Liver (tissue), 9 donors: Measurements from ENCODE around the gene BLOC1S1. TPM values are rescaled to one million over a fixed set of nuclear protein-coding genes. Genes with fewer than 3 reads are reported as not detected.
A peak's percentile ranks its signal among the peaks of the same experiment; 100 is the strongest.

Experiments
- DNase-seq: peaks from one replicate; pipeline ENCODE4 v3.0.0-alpha.2; 2017; ENCODE audit warnings: low spot score
- H3K27ac ChIP-seq, 2 donors: one replicate each; pipeline ENCODE4 v1.7.0; 2013; ENCODE audit warnings: inconsistent platforms in 2 of 2, low read length in 2 of 2, control low read depth in 1 of 2, low read depth in 1 of 2, mild to moderate bottlenecking in 1 of 2
- H3K27me3 ChIP-seq, 4 donors: one replicate each; pipeline versions ENCODE4 v1.6.1 to v1.7.0; 2013; ENCODE audit warnings: low read length in 3 of 4, inconsistent platforms in 1 of 4, mild to moderate bottlenecking in 1 of 4, moderate library complexity in 1 of 4; ENCODE audit not compliant: control insufficient read depth in 4 of 4, insufficient read depth in 4 of 4
- H3K36me3 ChIP-seq, 4 donors: one replicate each; pipeline versions ENCODE4 v1.6.1 to v1.7.0; 2013; ENCODE audit warnings: low read length in 3 of 4, mild to moderate bottlenecking in 3 of 4, low read depth in 1 of 4, moderate library complexity in 1 of 4; ENCODE audit not compliant: control insufficient read depth in 4 of 4, insufficient read depth in 3 of 4
- H3K4me1 ChIP-seq, 4 donors: one replicate each; pipeline versions ENCODE4 v1.6.1 to v1.7.0; 2013; ENCODE audit warnings: low read length in 3 of 4, mild to moderate bottlenecking in 3 of 4, moderate library complexity in 1 of 4; ENCODE audit not compliant: control insufficient read depth in 4 of 4, insufficient read depth in 4 of 4
- H3K4me3 ChIP-seq, 3 donors: one replicate each; pipeline versions ENCODE4 v1.6.1 to v1.7.0; 2013; ENCODE audit warnings: low read length in 3 of 3, control low read depth in 1 of 3, low read depth in 1 of 3, mild to moderate bottlenecking in 1 of 3
- H3K9ac ChIP-seq, 2 donors: one replicate each; pipeline ENCODE4 v1.7.0; 2013; ENCODE audit warnings: low read length in 2 of 2, mild to moderate bottlenecking in 2 of 2, moderate library complexity in 2 of 2, control low read depth in 1 of 2, low read depth in 1 of 2
- H3K9me3 ChIP-seq, 4 donors: one replicate each; pipeline versions ENCODE4 v1.6.1 to v1.7.0; 2013; ENCODE audit warnings: low read length in 3 of 4; ENCODE audit not compliant: control insufficient read depth in 4 of 4
- EGR1 ChIP-seq, 2 donors: IDR thresholded peaks; 2 replicates each; pipeline ENCODE4 v1.6.1; 2016 to 2018; ENCODE audit warnings: antibody characterized with exemption in 2 of 2, low read depth in 2 of 2
- FOXA2 ChIP-seq: IDR thresholded peaks from 2 replicates; pipeline ENCODE4 v1.6.1; 2016; ENCODE audit warnings: antibody characterized with exemption
- GABPA ChIP-seq, 2 donors: IDR thresholded peaks in 1 of 2; conservative IDR thresholded peaks in 1 of 2; 2 replicates each; pipeline ENCODE4 v1.6.1; 2016; ENCODE audit warnings: antibody characterized with exemption in 2 of 2, mild to moderate bottlenecking in 1 of 2, moderate library complexity in 1 of 2
- HNF4A ChIP-seq, 2 donors: conservative IDR thresholded peaks; 2 replicates each; pipeline ENCODE4 v1.6.1; 2016; ENCODE audit warnings: antibody characterized with exemption in 2 of 2, mild to moderate bottlenecking in 2 of 2
- HNF4G ChIP-seq: IDR thresholded peaks from 2 replicates; pipeline ENCODE4 v1.6.1; 2016; ENCODE audit warnings: antibody characterized with exemption
- JUND ChIP-seq, 2 donors: IDR thresholded peaks; 2 replicates each; pipeline ENCODE4 v1.6.1; 2016; ENCODE audit warnings: antibody characterized with exemption in 2 of 2
- RAD21 ChIP-seq, 2 donors: IDR thresholded peaks; 2 replicates each; pipeline ENCODE4 v1.6.1; 2016; ENCODE audit warnings: antibody characterized with exemption in 2 of 2, mild to moderate bottlenecking in 2 of 2
- RXRA ChIP-seq, 2 donors: IDR thresholded peaks; 2 replicates each; pipeline ENCODE4 v1.6.1; 2017 to 2018; ENCODE audit warnings: antibody characterized with exemption in 2 of 2, mild to moderate bottlenecking in 1 of 2
- SP1 ChIP-seq: IDR thresholded peaks from 2 replicates; pipeline ENCODE4 v1.6.1; 2018; ENCODE audit warnings: antibody characterized with exemption, mild to moderate bottlenecking
- YY1 ChIP-seq: IDR thresholded peaks from 2 replicates; pipeline ENCODE4 v1.6.1; 2016; ENCODE audit warnings: antibody characterized with exemption, mild to moderate bottlenecking
- WGBS: extraction: QIAGEN DNeasy Blood & Tissue Kit; methylation state at CpG from one replicate; pipeline ENCODE4 v1.1.7; 2013; 5-methylcytosine and 5-hydroxymethylcytosine counted together
- polyA plus RNA-seq, 2 donors: library from polyadenylated mRNA; stranded (reverse) in 1 of 2; unstranded in 1 of 2; fragments of 200-250 nt in 1 of 2; fragments of >200 nt in 1 of 2; fragmentation: Nextera tagmentation in 1 of 2; extraction: Ambion mirVana in 1 of 2; gene quantifications; one replicate each; pipeline versions ENCODE4 v1.2.1 to v1.2.3, GENCODE V29; 2013 to 2015
- total RNA-seq, 2 donors: library from RNA; depleted of rRNA; stranded (reverse); fragments of >200 nt; gene quantifications; one replicate each; pipeline ENCODE4 v1.2.3, GENCODE V29; 2014
- TF ChIP-seq, protein P1 (sequence below): IDR thresholded peaks from 2 replicates; pipeline ENCODE4 v1.6.1; 2016; ENCODE audit warnings: antibody characterized with exemption, mild to moderate bottlenecking
- TF ChIP-seq, protein P2 (sequence below): fragments of 150-350 bp; IDR thresholded peaks from 2 replicates; pipeline ENCODE4 v1.5.1; 2017; ENCODE audit warnings: improper control_type of control experiment, low read depth, low read length; ENCODE audit not compliant: missing input control
- TF ChIP-seq, protein P3 (sequence below): IDR thresholded peaks from 2 replicates; pipeline ENCODE4 v1.6.1; 2016; ENCODE audit warnings: antibody characterized with exemption
- TF ChIP-seq, protein P4 (sequence below): IDR thresholded peaks from 2 replicates; pipeline ENCODE4 v1.6.1; 2016; ENCODE audit warnings: antibody characterized with exemption
- TF ChIP-seq, protein P5 (sequence below): IDR thresholded peaks from 2 replicates; pipeline ENCODE4 v1.6.1; 2016; ENCODE audit warnings: antibody characterized with exemption
- donor health status: healthy.
- donor health status: healthy.
- donor health status: healthy.
- donor health status: healthy.
- donor health status: healthy.

BLOC1S1 gene
- total and polyA plus RNA-seq, 4 donors, result 43.7 to 150 (median 115) TPM

DNA sequence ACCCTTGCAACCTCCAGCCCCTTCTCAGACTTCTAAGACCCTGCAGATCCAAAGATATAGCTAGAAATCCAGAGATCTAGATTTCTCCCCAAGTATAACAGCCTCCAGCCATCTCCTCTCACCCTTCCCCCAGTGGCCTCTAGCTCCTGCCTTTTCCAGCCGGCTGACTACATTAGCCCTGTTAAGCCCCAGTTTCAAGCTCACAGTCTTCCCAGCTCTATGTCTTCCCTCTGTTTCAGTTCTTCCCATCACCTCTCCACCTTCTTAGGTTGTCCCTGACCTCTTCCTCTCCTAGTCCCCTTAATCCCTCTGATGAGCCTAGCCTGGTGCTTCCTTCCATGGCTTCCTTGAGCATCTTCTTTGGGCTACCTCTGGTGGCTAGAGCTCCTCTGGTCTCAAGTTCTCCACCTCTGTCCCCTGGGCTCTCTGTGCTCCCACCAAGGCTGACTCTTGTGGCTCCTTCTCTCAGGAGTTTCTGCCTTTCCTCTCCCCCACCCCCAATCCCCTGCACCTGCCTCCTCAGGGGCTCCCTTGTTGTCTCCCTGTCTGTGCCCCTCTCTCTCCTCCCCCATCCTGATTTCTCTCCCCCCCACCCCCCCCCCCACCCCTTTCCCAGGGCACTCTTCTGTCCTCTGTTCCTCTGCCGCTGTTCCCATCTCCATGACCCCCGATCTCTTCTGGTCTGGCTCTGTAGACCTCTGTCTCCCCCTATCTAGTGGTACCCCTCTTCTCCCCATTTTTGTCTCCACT, 26.3 kb downstream of the BLOC1S1 start:
- TF ChIP-seq, protein P1, sequence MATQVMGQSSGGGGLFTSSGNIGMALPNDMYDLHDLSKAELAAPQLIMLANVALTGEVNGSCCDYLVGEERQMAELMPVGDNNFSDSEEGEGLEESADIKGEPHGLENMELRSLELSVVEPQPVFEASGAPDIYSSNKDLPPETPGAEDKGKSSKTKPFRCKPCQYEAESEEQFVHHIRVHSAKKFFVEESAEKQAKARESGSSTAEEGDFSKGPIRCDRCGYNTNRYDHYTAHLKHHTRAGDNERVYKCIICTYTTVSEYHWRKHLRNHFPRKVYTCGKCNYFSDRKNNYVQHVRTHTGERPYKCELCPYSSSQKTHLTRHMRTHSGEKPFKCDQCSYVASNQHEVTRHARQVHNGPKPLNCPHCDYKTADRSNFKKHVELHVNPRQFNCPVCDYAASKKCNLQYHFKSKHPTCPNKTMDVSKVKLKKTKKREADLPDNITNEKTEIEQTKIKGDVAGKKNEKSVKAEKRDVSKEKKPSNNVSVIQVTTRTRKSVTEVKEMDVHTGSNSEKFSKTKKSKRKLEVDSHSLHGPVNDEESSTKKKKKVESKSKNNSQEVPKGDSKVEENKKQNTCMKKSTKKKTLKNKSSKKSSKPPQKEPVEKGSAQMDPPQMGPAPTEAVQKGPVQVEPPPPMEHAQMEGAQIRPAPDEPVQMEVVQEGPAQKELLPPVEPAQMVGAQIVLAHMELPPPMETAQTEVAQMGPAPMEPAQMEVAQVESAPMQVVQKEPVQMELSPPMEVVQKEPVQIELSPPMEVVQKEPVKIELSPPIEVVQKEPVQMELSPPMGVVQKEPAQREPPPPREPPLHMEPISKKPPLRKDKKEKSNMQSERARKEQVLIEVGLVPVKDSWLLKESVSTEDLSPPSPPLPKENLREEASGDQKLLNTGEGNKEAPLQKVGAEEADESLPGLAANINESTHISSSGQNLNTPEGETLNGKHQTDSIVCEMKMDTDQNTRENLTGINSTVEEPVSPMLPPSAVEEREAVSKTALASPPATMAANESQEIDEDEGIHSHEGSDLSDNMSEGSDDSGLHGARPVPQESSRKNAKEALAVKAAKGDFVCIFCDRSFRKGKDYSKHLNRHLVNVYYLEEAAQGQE, result no peak
- TF ChIP-seq, protein P2, sequence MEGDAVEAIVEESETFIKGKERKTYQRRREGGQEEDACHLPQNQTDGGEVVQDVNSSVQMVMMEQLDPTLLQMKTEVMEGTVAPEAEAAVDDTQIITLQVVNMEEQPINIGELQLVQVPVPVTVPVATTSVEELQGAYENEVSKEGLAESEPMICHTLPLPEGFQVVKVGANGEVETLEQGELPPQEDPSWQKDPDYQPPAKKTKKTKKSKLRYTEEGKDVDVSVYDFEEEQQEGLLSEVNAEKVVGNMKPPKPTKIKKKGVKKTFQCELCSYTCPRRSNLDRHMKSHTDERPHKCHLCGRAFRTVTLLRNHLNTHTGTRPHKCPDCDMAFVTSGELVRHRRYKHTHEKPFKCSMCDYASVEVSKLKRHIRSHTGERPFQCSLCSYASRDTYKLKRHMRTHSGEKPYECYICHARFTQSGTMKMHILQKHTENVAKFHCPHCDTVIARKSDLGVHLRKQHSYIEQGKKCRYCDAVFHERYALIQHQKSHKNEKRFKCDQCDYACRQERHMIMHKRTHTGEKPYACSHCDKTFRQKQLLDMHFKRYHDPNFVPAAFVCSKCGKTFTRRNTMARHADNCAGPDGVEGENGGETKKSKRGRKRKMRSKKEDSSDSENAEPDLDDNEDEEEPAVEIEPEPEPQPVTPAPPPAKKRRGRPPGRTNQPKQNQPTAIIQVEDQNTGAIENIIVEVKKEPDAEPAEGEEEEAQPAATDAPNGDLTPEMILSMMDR, result no peak
- TF ChIP-seq, protein P3, sequence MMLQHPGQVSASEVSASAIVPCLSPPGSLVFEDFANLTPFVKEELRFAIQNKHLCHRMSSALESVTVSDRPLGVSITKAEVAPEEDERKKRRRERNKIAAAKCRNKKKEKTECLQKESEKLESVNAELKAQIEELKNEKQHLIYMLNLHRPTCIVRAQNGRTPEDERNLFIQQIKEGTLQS, result no peak
- TF ChIP-seq SP1 (no peak), HNF4G (no peak), JUND (IDR thresholded peaks at IDR 0.05) (no peak), GABPA (IDR thresholded peaks at IDR 0.05 in 1 of 2, conservative IDR thresholded peaks at IDR 0.05 in 1 of 2) (no peak), HNF4A (conservative IDR thresholded peaks at IDR 0.05) (no peak), EGR1 (IDR thresholded peaks at IDR 0.05; ENCODE audit: low read depth in 2 of 2) (no peak), RXRA (IDR thresholded peaks at IDR 0.05) (no peak), RAD21 (IDR thresholded peaks at IDR 0.05) (no peak), YY1 (no peak), FOXA2 (no peak)
- TF ChIP-seq, protein P4, sequence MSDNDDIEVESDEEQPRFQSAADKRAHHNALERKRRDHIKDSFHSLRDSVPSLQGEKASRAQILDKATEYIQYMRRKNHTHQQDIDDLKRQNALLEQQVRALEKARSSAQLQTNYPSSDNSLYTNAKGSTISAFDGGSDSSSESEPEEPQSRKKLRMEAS, result no peak
- TF ChIP-seq, protein P5, sequence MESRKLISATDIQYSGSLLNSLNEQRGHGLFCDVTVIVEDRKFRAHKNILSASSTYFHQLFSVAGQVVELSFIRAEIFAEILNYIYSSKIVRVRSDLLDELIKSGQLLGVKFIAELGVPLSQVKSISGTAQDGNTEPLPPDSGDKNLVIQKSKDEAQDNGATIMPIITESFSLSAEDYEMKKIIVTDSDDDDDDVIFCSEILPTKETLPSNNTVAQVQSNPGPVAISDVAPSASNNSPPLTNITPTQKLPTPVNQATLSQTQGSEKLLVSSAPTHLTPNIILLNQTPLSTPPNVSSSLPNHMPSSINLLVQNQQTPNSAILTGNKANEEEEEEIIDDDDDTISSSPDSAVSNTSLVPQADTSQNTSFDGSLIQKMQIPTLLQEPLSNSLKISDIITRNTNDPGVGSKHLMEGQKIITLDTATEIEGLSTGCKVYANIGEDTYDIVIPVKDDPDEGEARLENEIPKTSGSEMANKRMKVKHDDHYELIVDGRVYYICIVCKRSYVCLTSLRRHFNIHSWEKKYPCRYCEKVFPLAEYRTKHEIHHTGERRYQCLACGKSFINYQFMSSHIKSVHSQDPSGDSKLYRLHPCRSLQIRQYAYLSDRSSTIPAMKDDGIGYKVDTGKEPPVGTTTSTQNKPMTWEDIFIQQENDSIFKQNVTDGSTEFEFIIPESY, result no peak
- no peak overlapping the region for H3K27ac ChIP-seq
- no peak overlapping the region for H3K9ac ChIP-seq
- no peaks in the 10 kb centered on the region for H3K36me3 ChIP-seq
- H3K27me3 ChIP-seq, result peaks cover 0 to 5% (median 0%) of the 10 kb centered on the region in 4 donors
- 39% methylated on average over 3 of the region's 3 CpGs for WGBS
- DNase-seq, result no peak
- H3K4me3 ChIP-seq, result peak overlapping the region in 1 of 3 donors; percentile 63
- no peaks in the 10 kb centered on the region for H3K9me3 ChIP-seq
- peaks cover 0 to 23% (median 14%) of the 10 kb centered on the region in 4 donors for H3K4me1 ChIP-seq
